HTR-8/SVneo (cell line): ENCODE data around the gene TXK.

Source experiments
- DNase-seq: peaks from one replicate; pipeline ENCODE4 v3.0.0; 2011; ENCODE audit warnings: low spot score, mixed read lengths; ENCODE audit not compliant: insufficient read length
- FAIRE-seq: peaks from 2 replicates; lab custom pipeline; 2011; peaks lifted over from hg19 to GRCh38; lab: Jason Lieb, UNC

Gene TXK

DNA sequence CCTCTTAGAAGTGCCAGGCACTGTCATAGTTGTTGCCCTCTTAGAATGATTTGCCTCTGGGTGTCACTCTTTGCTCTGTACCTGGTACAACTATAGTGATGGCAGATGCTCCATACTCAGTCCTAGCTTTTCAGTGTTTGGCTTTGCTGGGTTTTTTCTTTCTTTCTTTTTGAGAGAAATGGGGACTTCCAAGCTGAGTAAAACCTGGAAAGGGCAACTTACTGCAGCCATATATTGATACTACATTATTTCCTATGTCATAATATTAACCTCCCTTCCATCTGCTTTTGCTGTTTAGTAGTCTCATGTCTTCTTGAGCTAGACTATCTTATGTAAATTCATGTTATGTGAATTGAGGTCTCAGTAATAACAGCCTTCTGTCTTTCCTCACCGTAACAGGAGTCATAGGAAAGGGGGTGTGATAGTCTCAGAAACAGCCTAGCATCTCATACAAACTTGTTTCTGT lies 68.4 kb downstream of the TXK start:
- FAIRE-seq = no peak
- no peak for DNase-seq

DNA sequence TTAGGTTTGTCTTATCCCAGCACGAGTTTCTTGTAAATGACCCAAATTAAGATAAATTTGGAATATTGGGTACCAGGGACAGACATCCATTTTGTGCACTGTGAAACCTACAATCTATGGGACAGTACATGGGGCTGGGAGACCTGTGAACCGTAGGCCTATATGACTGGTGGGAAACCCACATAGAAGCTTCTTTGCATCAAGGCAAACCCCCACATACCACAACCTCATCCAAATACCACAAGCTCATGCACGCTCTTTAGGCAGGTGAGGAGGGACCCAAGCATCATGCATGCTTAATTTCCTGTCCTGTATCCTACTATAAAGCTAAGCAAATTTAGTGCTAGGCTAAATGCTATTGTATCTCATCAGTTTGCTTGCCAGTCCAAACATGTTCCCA lies 69.7 kb downstream of the TXK start:
- no peak for FAIRE-seq

DNA sequence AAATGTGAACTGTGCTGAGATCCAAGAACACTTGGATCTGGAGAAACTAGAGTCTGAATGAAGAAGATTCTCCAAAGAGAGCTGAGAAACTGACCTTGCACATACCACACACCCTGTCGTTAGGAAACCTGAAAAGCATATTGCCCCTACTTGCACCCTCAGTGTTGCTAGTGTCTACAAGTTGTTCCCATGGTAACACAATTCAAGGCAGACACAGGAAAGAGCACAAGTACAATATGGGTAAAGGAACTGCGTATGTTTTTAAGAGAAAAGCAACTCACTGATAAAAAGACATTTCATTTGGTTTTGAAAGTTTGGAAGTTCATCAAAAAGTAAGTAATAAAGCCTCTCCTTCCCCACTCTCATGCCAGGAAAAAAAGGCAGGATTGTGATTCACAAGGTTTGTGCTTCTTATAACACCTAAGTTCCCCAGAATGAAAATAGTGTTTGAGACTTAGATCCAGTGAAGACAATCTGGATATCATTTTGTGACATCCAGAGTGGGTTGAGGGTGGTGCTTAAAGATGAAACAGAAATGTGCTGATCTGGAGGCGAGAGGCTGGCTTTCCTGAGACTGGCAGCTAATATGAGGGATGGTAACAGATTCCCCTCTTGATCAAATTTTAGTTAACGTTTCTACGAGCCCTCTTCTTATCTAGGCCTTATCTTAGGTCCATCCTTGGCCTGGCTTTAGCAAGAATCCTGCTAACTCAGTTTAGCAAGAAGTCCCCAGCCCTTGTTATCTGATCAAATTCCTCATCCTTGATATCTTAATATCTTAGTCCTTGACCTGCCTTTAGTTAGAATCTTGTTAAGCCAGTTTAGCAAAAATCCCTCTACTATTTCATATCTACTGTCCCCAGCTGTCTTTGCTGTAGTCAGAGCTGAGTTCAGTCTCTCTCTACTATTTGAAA lies 75.2 kb downstream of the TXK start:
- DNase-seq = no peak
- no peak for FAIRE-seq

More for the DNA sequence above, 69.7 kb downstream of the TXK start:
- no peak for DNase-seq

DNA sequence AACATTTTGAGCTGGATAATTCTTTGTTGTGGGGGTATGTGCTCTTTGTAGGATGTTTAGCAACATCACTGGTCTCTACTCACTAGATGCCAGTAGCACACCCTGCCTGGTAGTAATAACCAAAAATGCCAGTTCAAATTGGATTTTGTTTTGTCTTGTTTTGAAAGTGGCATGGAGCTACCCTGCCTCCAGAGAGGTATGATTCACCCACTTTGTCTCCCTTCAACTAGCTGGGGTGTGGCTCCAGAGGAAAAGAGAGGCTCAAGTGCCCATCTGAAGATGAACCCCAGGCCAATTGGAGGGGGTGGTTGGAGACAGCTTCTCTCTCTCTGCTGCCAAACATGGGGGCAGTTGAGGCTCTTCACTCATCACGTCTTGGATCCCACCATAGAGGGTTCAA lies 83.0 kb downstream of the TXK start:
- FAIRE-seq = no peak
- no peak for DNase-seq

DNA sequence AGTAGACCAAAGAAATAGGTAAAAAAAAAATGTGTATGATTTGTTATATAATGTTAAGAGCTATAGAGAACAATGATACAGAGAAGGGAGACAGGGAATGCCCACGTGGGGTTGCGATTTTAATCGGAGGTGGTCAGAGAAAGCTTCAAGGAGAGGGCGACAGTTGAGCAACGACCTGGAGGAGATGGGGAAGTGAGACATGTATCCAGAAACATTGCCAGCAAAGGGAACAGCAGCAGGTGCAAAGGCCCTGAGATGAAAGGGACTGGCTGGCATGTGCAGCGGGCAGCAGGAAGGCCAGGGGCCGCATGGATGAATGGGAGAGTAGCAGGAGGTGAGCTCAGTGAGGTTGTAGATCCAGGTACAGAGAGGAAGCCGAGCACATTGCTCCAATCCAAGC lies 84.6 kb downstream of the TXK start:
- DNase-seq = no peak
- no peak for FAIRE-seq

DNA sequence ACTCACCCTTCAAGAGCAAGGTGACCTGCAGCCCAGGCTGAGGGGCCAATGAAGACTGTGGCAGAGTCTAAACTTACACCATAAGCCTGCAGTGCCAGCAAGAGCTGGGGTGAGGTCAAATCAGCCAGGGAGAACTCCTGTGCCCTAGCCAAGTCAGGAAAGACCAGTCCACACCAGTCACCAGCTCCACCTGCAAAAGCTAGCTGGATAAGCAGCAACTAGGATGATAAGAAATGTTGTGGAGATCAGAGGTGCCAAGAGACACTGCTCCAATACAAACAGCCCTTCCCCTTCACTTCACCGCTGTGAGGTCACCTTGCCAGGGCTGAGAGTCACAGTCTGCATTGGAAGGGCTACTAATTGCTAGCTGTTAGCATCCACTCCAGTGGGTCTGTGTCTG lies 86.2 kb downstream of the TXK start:
- no peak for DNase-seq
- FAIRE-seq = no peak

DNA sequence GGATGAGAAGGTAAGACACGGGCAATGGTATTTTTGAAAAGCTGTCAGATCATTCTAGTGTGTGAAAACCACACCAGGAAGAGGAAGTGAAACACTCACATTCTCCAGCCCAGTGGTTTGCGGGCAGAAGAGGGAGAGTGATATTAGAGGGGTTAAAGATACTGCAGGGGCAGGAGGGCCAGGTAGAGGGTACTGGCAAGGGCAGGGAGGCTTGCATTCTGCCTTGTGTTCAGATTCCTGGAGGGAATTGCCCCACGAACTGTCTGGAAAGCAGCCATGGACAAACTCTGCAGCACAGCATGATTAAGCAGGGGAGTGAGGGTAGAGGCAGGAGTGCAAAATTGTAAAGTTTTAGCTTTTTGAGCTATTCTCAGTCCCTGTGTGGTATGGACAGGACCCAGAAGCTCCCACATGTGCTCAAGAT lies 86.6 kb downstream of the TXK start:
- FAIRE-seq (no peak), DNase-seq (no peak)

DNA sequence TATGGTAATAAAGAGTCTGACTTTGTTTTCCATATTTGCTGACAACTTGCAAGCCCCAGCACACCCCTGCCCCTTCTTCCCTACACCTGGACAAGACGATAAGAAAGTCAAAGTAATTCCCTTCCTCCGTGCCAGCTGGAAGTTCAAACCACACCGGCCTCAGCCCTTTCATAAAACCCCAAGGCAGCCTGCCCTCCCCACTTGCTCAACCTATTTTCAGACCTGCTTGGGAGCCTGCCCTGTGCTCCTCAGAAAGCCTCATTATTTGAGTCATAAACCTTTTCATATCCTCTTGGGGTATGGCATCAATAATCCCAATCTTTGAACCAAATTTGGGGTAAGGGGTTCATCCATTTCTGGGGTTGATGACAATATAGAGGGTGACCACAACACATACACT lies 88.0 kb downstream of the TXK start:
- no peak for DNase-seq
- FAIRE-seq = no peak

DNA sequence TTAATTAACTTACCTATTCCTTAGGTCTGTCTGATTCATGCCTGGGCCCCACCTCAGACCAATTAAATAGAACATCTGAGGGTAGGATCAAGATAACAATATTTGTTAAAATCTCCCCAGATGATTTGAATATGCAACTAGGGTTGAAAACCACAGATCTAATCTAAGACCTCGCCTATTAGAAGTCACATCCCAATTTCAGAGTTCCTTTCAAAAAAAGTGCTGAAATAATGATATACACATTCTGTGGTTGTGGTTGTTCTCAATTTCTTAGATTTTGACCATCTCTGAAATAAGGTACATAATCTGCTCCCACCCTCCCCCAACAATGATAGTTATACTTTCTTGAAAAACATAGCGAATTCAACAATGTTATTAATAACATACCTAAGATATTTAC lies 89.8 kb downstream of the TXK start:
- FAIRE-seq (no peak), DNase-seq (no peak)

DNA sequence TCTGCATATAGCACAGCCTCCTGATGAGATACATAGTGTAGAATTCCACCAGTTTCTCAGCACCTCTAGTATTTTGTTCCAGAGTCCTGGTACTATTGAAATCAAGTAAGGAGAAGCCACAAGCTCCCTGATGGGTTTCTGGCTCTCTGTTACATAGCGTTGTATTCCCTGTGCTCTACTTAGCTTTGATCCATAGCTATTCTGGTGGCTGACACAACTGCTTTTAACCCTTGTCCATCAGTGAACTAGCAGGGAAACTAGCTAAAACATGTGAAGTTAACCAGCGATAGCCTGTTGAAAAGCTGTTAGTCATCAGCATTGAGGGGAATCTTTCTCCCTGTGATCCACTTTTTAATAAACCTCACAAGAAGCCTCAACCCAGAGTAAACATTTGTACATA lies 90.5 kb downstream of the TXK start:
- FAIRE-seq (no peak), DNase-seq (no peak)

DNA sequence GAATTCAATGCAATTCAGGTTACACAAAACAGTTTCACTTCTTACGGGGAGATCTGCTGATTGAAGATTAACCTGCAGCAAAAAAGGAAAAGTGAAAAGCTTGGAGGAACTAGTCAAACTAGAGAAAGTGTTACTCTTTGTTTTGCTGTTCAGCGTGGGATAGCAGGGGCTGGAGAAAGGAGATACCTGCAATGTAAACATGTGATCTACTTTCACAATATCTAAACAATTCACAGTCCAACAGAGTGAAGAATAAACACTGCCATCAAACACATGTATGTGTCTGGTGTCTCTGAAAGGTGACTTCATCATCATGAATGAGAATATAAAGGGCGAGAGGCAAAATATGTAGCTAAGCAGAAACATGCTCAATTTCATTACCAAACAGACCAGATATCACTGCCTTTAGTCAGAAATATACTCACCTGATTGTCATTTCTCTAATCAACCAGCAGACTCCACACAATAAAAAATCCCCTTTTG lies 91.0 kb downstream of the TXK start:
- FAIRE-seq (no peak), DNase-seq (no peak)

DNA sequence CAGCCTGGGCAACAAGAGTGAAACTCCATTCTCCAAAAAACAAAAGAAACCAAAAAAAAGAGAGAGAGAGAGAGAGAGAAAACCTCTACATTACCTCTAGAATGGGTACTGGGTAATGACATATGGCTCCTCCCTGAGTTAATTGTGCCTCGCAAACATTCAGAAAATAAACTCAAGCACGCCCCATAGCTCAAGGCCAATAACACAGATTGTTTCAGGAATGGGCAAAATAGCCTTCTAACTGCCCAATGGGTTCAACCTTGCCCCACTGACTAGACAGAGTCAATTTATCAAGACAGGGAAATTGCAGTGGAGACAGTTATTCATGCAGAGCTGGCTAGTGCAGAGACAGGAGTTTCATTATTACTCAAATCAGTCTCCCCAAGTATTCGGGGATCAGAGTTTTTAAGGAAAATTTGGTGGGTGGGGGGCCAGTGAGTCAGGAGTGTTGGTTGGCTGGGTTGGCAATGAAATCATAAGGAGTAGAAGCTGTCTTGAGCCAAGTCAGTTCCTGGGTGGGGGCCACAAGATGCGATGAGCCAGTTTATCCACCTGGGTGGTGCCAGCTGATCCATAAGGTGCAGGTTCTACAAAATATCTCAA lies 92.4 kb downstream of the TXK start:
- DNase-seq (no peak), FAIRE-seq (no peak)

DNA sequence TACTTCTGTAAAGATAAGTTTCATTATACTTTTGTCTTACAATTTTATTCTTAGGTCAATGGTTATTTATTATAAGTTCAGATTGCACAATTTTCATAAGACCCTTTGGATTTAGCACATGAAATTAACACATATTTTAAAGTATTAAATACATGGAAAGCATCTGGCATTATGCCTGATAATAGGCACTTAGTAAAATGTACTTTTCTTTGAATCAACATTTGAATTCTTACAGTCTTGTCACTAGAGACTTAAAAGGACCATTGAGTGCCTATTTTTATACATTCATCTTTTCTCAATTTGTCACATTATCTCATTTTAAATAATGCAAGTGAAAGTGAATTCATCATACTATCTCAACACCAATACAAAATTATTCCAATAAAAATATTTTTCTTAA lies 94.5 kb downstream of the TXK start:
- no peak for DNase-seq
- no peak for FAIRE-seq

DNA sequence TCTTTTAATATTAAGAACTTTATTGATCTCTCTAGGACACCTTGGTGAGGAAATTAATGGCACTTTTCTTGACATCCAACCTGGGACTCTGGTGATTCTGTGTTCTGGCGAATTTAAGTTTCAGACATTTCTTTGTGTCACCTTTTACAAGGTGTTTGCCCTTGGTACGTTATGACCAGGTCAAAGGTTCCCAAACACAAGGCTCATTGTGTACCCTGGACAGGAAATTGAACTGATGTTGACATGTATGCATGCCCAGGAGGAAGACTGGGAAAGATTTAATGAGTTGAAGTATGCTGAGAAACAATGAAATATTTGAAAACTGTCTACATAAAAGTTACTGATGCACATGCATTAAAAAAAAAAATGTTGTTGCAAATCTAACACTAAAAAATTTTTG lies 95.4 kb downstream of the TXK start:
- FAIRE-seq (no peak), DNase-seq (no peak)

DNA sequence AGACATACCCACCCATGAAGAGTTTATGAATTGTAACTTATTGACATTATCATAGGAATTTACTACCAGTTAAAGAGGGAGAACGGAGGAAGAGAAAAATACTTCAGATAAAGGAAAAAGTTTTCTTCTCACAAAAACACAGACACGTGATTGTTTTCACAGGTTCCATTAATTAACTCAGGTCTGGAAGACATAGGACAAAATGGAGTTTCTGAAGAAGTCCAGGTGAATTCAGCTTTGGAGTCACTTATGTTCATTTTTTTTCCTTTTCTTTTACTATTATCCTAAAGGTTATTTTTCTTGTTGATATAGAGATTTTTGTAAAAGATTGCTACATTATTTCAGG lies 97.0 kb downstream of the TXK start:
- no peak for DNase-seq
- no peak for FAIRE-seq

DNA sequence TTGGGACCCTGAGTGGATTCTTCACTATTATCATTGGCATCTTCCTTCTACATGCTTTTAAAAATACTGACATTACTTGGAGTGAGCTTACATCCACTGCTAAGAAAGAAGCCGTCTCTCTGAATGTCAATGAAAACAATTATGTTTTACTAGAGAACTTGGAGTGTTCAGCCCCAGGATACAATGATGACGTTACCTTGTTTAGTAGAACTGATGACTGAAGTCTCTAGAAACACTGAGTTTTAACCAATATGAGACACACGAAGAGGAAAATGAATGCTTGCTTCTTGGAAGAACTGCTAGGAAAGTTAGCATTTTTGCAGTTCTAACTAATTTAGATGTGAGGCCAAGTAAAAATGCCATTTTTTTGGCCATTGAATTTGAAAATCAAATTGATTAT lies 98.1 kb downstream of the TXK start:
- FAIRE-seq (no peak), DNase-seq (no peak)

DNA sequence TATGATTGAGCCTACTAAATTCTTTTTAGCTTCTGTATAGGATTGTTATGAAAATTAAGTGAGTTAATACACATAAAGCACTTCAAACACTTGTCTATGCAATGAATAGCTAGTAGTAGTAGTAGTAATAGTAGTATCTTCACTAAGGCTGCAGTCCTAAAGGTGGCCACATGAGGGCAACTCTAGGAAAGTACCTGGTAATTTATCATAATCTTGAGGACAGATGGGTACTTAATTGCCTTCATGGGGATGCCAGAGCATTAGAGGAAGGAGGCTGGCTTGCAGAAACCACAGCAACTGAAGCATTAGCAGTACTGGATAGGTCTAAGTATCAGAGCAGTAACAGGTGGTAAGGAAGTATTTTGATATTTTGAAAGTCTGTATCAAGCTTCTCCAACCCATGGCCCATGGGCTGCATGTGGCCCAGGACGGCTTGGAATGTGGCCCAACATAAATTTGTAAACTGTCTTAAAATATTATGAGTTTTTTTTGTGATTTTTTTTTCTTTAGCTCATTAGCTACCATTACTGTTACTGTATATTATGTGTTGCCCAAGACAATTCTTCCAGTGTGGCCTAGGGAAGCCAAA lies 100.1 kb downstream of the TXK start:
- DNase-seq (no peak), FAIRE-seq (peak; percentile 33)

DNA sequence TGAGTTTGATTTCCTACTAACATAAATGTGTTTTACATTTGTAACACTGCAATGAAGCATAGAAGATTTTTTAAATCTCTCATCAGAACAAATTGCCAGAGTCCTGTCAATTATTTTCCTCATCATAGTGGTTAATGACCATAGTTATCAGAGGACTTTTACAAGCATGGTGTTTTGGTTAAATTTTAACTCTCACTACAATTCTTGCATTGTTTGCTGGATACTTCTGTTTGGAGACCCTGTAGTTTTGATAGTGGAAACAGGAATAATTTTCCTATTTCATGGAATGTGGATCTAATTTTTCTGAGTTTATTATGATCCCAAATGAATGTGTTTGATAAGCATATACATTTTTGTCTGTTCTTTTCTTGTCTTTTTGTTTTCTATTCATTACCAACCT lies 100.6 kb downstream of the TXK start:
- DNase-seq (no peak), FAIRE-seq (no peak)

DNA sequence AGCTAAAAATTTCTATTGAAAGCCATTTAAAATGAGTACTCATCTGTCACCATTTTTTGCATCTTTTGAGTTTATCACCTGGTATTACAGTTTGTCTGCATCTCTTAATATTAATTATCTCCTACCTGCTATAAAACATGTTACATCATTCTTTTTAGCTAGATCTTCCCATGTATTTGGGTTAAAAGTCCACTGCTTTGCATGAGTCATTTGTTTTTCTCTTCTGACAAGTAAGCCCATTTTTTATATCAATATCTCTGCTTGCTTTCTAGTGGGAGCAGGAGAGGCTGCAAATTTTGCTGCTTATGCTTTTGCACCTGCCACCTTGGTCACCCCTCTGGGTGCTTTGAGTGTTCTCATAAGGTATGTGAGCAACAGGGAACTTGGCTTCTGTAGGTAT lies 101.3 kb downstream of the TXK start:
- FAIRE-seq (no peak), DNase-seq (no peak)

DNA sequence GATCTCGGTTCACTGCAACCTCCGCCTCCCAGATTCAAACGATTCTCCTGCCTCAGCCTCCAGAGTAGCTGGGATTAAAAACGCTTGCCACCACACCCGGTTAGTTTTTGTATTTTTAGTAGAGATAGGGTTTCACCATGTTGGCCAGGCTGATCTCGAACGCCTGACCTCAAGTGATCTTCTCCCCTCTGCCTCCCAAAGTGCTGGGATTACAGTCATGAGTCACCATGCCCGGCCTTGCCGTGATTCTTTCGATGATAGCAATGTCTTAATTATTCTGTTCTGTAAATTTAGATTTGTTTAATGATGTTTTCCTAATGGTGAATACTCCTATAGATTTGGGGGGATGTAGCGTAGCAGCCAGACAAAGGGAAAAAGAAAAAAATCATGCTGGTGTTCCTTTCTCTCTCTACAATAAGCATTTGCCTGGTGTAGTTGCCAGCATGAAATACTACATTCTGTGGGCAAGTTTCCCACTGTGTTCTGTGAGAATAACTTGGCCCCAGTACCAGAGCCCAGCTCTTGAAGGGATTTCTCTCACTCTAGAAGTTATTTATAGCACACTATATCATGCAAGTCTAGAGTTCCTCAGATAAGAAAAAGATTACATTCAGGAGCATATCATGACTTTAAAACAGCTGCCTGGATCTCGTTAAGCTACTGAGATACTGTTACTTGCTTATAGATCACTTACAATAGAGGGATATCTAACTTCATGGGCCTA lies 102.1 kb downstream of the TXK start:
- FAIRE-seq = no peak
- no peak for DNase-seq

DNA sequence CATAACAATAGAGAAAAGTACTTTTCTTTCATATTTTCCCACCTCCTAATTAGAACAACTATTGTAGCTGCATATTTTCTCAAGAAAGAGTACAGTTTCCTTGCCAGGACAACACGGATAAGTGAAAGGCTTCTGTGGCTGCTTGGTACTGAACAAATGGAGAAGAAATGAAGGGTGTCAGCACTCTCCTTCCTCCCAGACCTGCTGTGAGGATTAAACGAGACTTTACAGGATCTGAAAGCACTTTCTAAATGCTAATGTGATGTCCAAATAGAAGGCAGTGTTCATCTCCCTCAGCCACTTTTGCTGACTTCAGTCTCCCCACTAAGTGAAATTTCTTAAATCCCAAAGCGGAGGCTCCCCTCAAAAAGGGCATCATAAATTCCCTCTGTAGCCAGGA lies 103.6 kb downstream of the TXK start:
- DNase-seq (no peak), FAIRE-seq (no peak)
